ENCODE measurements around the gene SPAG16.

Gene SPAG16

GRCh38 chr2:214217599-214217998 lies 933.3 kb downstream of the SPAG16 start:
- no peak overlapping the region for H2AFZ ChIP-seq (ENCODE audit: low read depth, low read length, severe bottlenecking)
- H3K9me3 ChIP-seq (ENCODE audit: insufficient read depth, low read length): no peaks in the 10 kb centered on the region
- H3K4me2 ChIP-seq (ENCODE audit: low read depth, low read length, poor library complexity, severe bottlenecking): no peak overlapping the region
- H3K27me3 ChIP-seq (ENCODE audit: low read length): no peaks in the 10 kb centered on the region
- H3K4me3 ChIP-seq (ENCODE audit: insufficient read depth, low read length, poor library complexity, severe bottlenecking): no peak overlapping the region
- no peak overlapping the region for H3K27ac ChIP-seq (ENCODE audit: low read depth, low read length)
- no peaks in the 10 kb centered on the region for H3K9me2 ChIP-seq (replicated peaks; ENCODE audit: insufficient read depth, low read length)
- no peaks in the 10 kb centered on the region for H3F3A ChIP-seq (ENCODE audit: insufficient read depth)
- no peaks in the 10 kb centered on the region for H3K36me3 ChIP-seq (ENCODE audit: low read length)
- TF ChIP-seq EZH2phosphoT487 (conservative IDR thresholded peaks at IDR 0.05; ENCODE audit: low read length): no peak
- no peak for TF ChIP-seq CTCF (IDR thresholded peaks at IDR 0.05; ENCODE audit: insufficient read depth, low read length, poor library complexity, severe bottlenecking)
- no peaks in the 10 kb centered on the region for H4K20me1 ChIP-seq (ENCODE audit: low read depth, low read length)
- no peaks in the 10 kb centered on the region for H3K79me2 ChIP-seq (ENCODE audit: insufficient read depth, low read length)
- no peak overlapping the region for H3K9ac ChIP-seq (ENCODE audit: low read length)

GRCh38 chr2:214220251-214220650 lies 936.0 kb downstream of the SPAG16 start:
- H3K9ac ChIP-seq (ENCODE audit: low read length): no peak overlapping the region
- H3K79me2 ChIP-seq (ENCODE audit: insufficient read depth, low read length): no peaks in the 10 kb centered on the region
- H3K9me3 ChIP-seq (ENCODE audit: insufficient read depth, low read length): no peaks in the 10 kb centered on the region
- no peak overlapping the region for H2AFZ ChIP-seq (ENCODE audit: low read depth, low read length, severe bottlenecking)
- no peak overlapping the region for H3K4me2 ChIP-seq (ENCODE audit: low read depth, low read length, poor library complexity, severe bottlenecking)
- no peaks in the 10 kb centered on the region for H3K9me2 ChIP-seq (replicated peaks; ENCODE audit: insufficient read depth, low read length)
- H3K36me3 ChIP-seq (ENCODE audit: low read length): no peaks in the 10 kb centered on the region
- H3F3A ChIP-seq (ENCODE audit: insufficient read depth): no peaks in the 10 kb centered on the region
- no peak overlapping the region for H3K4me3 ChIP-seq (ENCODE audit: insufficient read depth, low read length, poor library complexity, severe bottlenecking)
- H3K27me3 ChIP-seq (ENCODE audit: low read length): no peaks in the 10 kb centered on the region
- no peaks in the 10 kb centered on the region for H4K20me1 ChIP-seq (ENCODE audit: low read depth, low read length)
- no peak overlapping the region for H3K27ac ChIP-seq (ENCODE audit: low read depth, low read length)
- TF ChIP-seq CTCF (IDR thresholded peaks at IDR 0.05; ENCODE audit: insufficient read depth, low read length, poor library complexity, severe bottlenecking): no peak
- no peak for TF ChIP-seq EZH2phosphoT487 (conservative IDR thresholded peaks at IDR 0.05; ENCODE audit: low read length)

GRCh38 chr2:214226061-214226460 lies 941.8 kb downstream of the SPAG16 start:
- no peaks in the 10 kb centered on the region for H3F3A ChIP-seq (ENCODE audit: insufficient read depth)
- no peaks in the 10 kb centered on the region for H3K36me3 ChIP-seq (ENCODE audit: low read length)
- no peaks in the 10 kb centered on the region for H3K79me2 ChIP-seq (ENCODE audit: insufficient read depth, low read length)
- H4K20me1 ChIP-seq (ENCODE audit: low read depth, low read length): no peaks in the 10 kb centered on the region
- no peak overlapping the region for H3K4me2 ChIP-seq (ENCODE audit: low read depth, low read length, poor library complexity, severe bottlenecking)
- H3K4me3 ChIP-seq (ENCODE audit: insufficient read depth, low read length, poor library complexity, severe bottlenecking): no peak overlapping the region
- TF ChIP-seq EZH2phosphoT487 (conservative IDR thresholded peaks at IDR 0.05; ENCODE audit: low read length) (no peak), CTCF (IDR thresholded peaks at IDR 0.05; ENCODE audit: insufficient read depth, low read length, poor library complexity, severe bottlenecking) (no peak)
- H3K9me3 ChIP-seq (ENCODE audit: insufficient read depth, low read length): no peaks in the 10 kb centered on the region
- H3K27ac ChIP-seq (ENCODE audit: low read depth, low read length): no peak overlapping the region
- no peaks in the 10 kb centered on the region for H3K27me3 ChIP-seq (ENCODE audit: low read length)
- no peak overlapping the region for H3K9ac ChIP-seq (ENCODE audit: low read length)
- no peaks in the 10 kb centered on the region for H3K9me2 ChIP-seq (replicated peaks; ENCODE audit: insufficient read depth, low read length)
- no peak overlapping the region for H2AFZ ChIP-seq (ENCODE audit: low read depth, low read length, severe bottlenecking)
